BJ (cell line): ENCODE measurements around the gene C19orf67. TPM values are rescaled to one million over a fixed set of nuclear protein-coding genes. Genes with fewer than 3 reads are reported as not detected.

Experiments
- CTCF ChIA-PET: fragments of 350-600 bp; formaldehyde crosslinking; extraction: SDS; loops from one replicate; lab custom pipeline; 2021; ENCODE audit warnings: antibody characterized with exemption, inconsistent platforms; lab: Yijun Ruan, JAX
- POLR2A ChIA-PET: fragments of 300-600 bp; sonication (Branson Sonifier 250); formaldehyde crosslinking; extraction: SDS; loops from one replicate; lab custom pipeline; 2021; ENCODE audit warnings: antibody characterized with exemption; lab: Charles Lee
- DNase-seq: peaks from one replicate; pipeline ENCODE4 v3.0.0-alpha.2; 2011; ENCODE audit warnings: low read depth
- H3K27me3 ChIP-seq: 2 replicates; pipeline ENCODE4 v1.6.0; 2011; ENCODE audit warnings: low read length; ENCODE audit not compliant: control insufficient read depth, insufficient read depth
- H3K36me3 ChIP-seq: 2 replicates; pipeline ENCODE4 v1.5.1; 2011; ENCODE audit warnings: low read length; ENCODE audit not compliant: control insufficient read depth, insufficient read depth
- H3K4me3 ChIP-seq: 2 replicates; pipeline ENCODE4 v1.5.1; 2011; ENCODE audit warnings: low read depth, mild to moderate bottlenecking, control low read depth, low read length
- CTCF ChIP-seq: IDR thresholded peaks from 2 replicates; pipeline ENCODE4 v1.5.1; 2011; ENCODE audit warnings: low read depth, mild to moderate bottlenecking, control low read depth, inconsistent platforms, low read length, moderate library complexity; ENCODE audit not compliant: insufficient read depth
- polyA plus RNA-seq: library from polyadenylated mRNA; depleted of rRNA; stranded (reverse); fragments of >200 nt; gene quantifications from 2 replicates; pipeline ENCODE4 v1.2.3, GENCODE V29; 2011

C19orf67 gene
- polyA plus RNA-seq, 1 experiment, result not detected

DNA sequence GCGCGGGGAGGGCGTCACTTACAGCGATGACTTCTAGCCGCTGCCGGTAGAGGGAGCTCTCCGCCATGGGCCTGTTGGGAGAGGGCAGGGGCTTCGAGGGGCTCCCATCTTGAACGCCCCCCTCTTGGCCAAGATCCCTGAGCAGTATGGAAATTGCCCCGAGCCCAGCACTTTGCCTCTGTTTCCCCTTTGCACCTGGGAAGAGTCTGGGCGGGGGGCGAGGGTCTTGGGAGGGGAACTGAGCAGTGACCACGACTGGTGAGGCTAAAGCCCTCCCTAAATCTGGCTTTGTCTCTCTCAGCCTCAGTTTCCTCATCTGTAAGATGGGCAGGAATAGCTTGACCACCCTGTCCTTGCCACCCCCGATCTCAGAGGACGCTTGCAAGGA is 26.5 kb downstream of the C19orf67 start:
- H3K27me3 ChIP-seq, result peaks cover 8% of the 10 kb centered on the region; the same call in 1 of the 2 replicates
- DNase-seq, result no peak
- CTCF ChIA-PET, result interaction anchor here (0.5 to 8.7 kb wide), 29 partner anchors 8 to 328 kb away, joined by 3 to 115 read pairs (median 4); partner anchors contain the start of genes ASF1B, IL27RA, MISP3 and RLN3
- TF ChIP-seq CTCF, result peak; percentile 90
- H3K4me3 ChIP-seq, result no peak overlapping the region
- H3K36me3 ChIP-seq, result no peaks in the 10 kb centered on the region
- POLR2A ChIA-PET, result no interaction called here

- no peak for TF ChIP-seq CTCF
- Histone ChIP-seq H3K36me3 (no peaks in the 10 kb centered on the region), H3K4me3 (no peak overlapping the region; the same call in 1 of the 2 replicates), H3K27me3 (peaks cover 8% of the 10 kb centered on the region; the same call in 1 of the 2 replicates)
- CTCF ChIA-PET, result interaction anchor here (0.7 to 8.7 kb wide), 27 partner anchors 8 to 197 kb away, joined by 3 to 115 read pairs (median 5); partner anchors contain the start of genes ASF1B, IL27RA, MISP3 and RLN3
- no peak for DNase-seq
- POLR2A ChIA-PET, result no interaction called here
Measured at GRCh38 chr19:14058182-14059092, 27.1 kb downstream of the C19orf67 start.

DNA sequence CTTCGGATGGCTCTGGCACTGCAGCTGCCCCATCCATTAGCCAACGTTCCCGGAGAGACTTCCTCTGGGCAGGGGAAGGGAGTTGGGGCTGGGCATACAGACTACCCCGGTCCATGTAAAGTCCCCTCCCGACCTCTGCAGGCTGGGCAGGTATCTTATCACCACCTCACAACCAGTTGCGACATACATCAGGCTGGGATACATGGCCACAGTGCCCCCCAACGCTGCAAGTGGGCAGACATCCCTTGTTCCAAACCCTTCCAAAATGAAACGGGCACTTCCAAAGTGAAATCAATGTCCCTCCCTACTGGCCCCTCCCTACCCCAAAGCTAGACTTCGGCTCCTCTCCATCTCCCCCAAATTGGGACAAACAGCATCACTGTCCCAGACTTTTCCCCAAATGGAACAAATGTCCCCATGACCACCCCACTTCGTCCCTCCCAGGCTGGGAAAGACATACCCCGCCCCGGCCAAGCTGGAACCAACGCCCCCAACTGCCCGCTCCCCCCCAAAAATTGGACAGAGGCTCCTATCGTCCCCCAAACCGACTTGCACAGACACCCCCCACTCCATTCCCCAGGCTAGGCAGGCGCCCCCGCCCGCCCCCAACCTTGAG is 28.7 kb downstream of the C19orf67 start:
- Histone ChIP-seq H3K27me3 (peaks cover 8% of the 10 kb centered on the region; the same call in 1 of the 2 replicates), H3K36me3 (no peaks in the 10 kb centered on the region), H3K4me3 (peak overlapping the region; percentile 39)
- no peak for DNase-seq
- CTCF ChIA-PET, result interaction anchor here (0.6 to 8.7 kb wide), 8 partner anchors 11 to 177 kb away, joined by 3 to 115 read pairs (median 4); partner anchors contain the start of genes IL27RA and MISP3
- POLR2A ChIA-PET, result interaction anchor here (0.7 kb wide), 1 partner anchor 60 kb away, joined by 3 read pairs; no protein-coding TSS in a partner anchor
- TF ChIP-seq CTCF, result no peak

- Histone ChIP-seq H3K36me3 (no peaks in the 10 kb centered on the region), H3K27me3 (peaks cover 8% of the 10 kb centered on the region; the same call in 1 of the 2 replicates), H3K4me3 (no peak overlapping the region)
- no peak for DNase-seq
- ChIA-PET CTCF (interaction anchor here (0.8 to 8.7 kb wide), 7 partner anchors 13 to 177 kb away, joined by 3 to 115 read pairs (median 3); partner anchors contain the start of genes IL27RA and MISP3), POLR2A (no interaction called here)
- TF ChIP-seq CTCF, result no peak
Measured at GRCh38 chr19:14056069-14056666, 29.4 kb downstream of the C19orf67 start.
